HG03571 (cell line): ENCODE results near the gene HTR1D.
"Not testable (repeated sequence)": the region's sequence is repeated elsewhere in the genome, so short reads cannot be mapped to it uniquely, and the experiment has no call there.

ENCODE experiments used
- ATAC-seq: cut with Tn5 transposase; IDR thresholded peaks from one replicate; pipeline ENCODE4 v1.9.1; 2021; ENCODE audit not compliant: unreplicated experiment

Gene HTR1D

DNA sequence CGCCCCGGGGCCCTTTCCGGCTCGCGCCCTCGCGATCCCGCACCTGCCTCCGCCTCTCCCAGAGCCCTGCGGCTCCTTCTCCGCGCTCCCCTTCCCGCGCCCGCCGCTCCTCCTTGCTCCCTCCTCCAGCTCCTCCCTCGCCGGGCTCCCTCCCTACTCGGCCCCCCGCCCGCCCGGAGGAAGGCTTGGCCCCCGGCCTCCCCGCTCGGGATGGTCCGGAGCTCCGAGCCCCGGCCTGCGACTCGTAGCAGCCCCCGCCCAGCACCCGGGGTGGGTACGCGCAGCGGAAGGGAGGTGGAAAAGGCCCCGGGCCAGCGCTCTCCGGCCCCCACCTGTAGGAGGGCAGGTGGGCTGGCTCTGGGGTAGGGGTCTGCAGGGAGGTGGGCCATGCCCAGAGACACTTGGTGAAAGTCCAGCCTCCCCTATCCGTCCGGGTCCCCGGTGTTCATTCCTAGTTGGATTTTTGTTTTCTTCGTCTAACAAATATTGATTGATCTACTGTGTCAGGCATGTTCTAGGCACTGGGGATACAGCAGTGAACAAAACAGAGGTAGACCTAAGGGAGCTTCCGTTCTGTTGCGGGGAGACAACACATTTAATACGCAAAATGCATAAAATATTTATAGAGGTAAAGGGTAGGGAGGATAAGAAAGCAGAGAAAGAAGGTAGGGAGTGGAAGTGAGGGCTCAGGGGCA, at the start of gene HTR1D:
TSS of gene HTR1D (minus strand) at position 82 of the 695 bp plus-strand sequence. CDS start 23,283 bp downstream, outside the sequence.
- no peak for ATAC-seq

DNA sequence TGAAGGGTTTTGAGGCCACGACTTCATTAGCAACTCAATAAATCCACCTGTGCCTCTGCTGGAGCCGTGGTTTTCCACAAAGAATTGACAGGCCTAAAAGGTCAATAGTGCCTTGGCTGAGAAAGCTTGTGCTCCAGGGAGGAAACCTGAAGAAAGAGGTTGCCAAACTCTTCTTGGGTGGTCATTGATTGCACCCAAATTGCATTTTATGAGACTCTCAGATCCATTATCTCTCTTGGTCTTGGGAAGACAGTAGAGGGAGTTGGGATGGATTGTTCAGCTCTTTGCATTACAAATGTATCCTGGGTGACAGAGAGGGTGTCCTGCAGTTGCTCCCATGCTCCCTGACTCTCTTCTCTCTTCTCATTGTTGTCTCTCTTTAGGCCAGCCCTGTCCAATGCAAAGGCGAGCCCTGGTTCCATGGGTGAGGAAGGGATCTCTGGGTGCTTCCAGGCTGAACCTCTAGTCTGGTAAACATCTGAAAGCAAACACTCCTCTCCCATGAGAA, 46.1 kb upstream of the HTR1D start:
- no peak for ATAC-seq

DNA sequence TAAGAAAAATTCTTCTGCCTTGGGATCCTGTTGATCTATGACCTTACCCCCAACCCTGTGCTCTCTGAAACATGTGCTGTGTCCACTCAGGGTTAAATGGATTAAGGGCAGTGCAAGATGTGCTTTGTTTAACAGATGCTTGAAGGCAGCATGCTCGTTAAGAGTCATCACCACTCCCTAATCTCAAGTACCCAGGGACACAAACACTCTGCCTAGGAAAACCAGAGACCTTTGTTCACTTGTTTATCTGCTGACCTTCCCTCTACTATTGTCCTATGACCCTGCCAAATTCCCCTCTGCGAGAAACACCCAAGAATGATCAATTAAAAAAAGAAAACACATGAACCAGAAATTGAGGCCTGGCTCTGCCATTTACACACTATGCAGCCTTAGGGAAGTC, 40.8 kb upstream of the HTR1D start:
- not testable (repeated sequence) for ATAC-seq

- not testable (repeated sequence) for ATAC-seq
Observed at GRCh38 chr1:23257371-23257770, 40.1 kb upstream of the HTR1D start.

DNA sequence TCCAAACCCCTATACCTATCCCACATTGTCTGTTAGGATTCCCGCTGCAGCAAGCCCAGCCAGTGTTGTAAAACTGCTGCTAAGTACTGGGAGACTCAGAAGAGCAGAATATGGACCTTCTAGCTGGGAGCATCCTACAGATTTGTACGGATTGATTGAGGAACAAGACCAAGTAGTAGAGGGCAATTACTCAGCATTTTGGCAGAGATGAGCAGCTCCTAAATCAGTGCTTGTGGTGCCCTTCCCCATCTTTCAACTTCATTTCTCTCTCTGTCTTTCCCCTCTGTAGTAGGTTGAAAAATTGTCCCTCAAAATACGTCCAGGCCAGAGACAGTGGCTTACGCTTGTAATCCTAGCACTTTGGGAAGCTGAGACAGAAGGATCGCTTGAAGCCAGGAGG, 37.3 kb upstream of the HTR1D start:
- ATAC-seq = no peak

- no peak for ATAC-seq
Observed at GRCh38 chr1:23251812-23252211, 34.5 kb upstream of the HTR1D start.

GRCh38 chr1:23249787-23250454, 32.6 kb upstream of the HTR1D start:
- ATAC-seq = no peak

GRCh38 chr1:23247276-23247675, 30.0 kb upstream of the HTR1D start:
- ATAC-seq = no peak

DNA sequence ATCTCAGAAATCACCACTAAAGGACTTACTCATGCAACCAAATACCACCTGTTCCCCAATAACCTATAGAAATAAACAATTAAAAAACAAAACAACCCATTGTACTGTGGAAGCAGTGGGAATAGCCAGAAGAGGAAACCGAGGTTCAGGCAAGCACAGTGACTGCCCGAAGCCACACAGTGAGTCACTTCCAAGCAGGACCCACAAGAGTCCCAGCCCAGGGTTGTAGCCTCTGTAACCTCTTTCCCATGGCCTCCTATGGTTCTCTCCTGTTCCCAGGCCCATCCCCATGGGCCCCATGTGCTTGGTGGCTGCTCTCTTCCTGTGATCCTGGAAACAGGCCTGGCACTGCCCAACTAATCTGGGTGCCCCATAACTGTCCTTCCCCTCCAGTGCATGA, 29.0 kb upstream of the HTR1D start:
- no peak for ATAC-seq

DNA sequence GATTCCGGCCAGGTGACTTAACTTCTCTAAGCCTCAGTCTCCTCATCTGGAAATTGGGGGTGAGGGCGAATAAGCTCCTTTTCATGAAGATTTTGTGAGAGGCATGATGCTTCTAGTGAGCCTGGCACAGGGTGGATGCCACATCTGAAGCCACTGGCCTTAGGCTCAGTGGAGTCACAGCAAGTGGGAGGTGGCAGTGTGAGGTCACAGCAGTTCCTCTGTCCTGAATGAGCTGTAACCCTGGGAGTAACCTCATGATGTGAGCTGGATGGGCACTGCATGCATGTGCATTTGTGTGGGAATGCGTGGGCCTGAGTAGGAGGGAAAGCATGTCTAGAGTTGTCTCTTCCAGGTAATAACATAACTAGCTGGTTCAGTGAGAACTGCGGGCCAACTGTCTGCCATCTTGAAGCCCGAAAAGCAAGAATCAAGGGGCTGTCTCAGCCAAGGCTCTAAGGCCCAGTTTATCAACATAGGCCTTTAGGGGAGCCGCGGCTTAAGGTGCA, 27.0 kb upstream of the HTR1D start:
- no peak for ATAC-seq

DNA sequence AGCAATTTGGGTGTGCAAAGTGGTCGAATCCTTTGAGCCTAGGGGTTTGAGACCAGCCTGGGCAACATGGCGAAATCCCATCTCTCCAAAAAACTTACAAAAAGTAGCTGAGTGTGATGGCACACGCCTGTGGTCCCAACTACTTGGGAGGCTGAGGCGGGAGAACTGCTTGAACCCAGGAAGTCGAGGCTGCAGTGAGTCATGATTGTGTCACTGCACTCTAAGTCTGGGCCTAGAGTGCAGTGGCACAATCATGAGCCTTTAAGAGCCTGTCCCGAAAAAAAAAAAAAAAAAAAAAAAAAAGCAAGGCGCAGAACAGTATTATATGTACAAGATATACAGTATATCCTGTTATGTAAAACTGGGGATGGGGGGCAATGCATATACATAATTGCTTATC, 25.1 kb upstream of the HTR1D start:
- ATAC-seq = no peak

DNA sequence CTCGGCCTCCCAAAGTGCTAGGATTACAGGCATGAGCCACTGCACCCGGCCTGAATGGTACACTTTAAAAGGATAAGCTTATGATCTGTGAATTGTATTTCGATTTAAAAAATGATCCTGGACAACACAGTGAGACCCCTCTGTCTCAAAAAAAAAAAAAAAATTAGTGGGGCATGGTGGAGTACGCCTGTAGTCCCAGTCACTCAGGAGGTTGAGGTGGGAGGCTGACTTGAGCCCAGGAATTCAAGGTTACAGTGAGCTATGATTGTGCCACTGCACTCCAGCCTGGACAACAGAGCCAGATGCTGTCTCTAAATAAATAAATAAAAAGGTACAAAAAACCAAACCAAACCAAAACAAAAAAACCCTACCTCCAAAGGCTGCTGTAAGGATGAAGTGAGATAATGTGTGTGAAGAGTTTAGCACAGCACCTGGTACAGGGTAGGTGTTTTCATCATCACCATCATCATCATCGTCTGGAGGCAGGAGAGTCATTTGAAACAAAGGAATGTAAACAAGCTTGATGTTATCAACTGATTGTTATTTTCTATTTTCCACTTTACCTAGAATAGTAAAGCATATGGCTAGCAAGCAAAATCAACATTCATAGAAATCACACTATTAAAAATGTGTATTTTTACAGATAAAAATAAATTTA, 22.5 kb upstream of the HTR1D start:
- no peak for ATAC-seq

GRCh38 chr1:23238565-23238964, 21.3 kb upstream of the HTR1D start:
- no peak for ATAC-seq

GRCh38 chr1:23237508-23237907, 20.2 kb upstream of the HTR1D start:
- no peak for ATAC-seq

GRCh38 chr1:23227806-23228205, 10.5 kb upstream of the HTR1D start:
- no peak for ATAC-seq

- ATAC-seq = no peak
Observed at GRCh38 chr1:23224739-23225648, 7.7 kb upstream of the HTR1D start.

- ATAC-seq = not testable (repeated sequence)
Observed at GRCh38 chr1:23223963-23224362, 6.7 kb upstream of the HTR1D start.

DNA sequence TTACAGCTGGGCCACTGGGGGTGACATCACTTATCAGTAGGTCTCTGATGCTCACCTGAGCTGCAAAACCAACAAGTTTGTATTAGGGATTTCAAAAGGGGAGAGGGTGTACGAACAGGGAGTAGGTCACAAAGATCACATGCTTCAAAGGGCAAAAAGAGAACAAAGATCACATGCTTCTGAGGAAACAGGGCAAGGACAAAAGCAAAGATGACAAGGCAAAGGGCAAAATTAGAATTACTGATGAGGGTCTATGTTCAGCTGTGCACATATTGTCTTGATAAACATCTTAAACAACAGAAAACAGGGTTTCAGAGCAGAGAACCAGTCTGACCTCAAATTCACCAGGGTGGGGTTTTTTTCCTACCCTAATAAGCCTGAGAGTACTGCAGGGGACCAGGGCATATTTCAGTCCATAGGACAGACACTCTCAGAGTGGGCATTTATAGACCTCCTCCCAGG, 6.2 kb upstream of the HTR1D start:
- ATAC-seq = not testable (repeated sequence)

DNA sequence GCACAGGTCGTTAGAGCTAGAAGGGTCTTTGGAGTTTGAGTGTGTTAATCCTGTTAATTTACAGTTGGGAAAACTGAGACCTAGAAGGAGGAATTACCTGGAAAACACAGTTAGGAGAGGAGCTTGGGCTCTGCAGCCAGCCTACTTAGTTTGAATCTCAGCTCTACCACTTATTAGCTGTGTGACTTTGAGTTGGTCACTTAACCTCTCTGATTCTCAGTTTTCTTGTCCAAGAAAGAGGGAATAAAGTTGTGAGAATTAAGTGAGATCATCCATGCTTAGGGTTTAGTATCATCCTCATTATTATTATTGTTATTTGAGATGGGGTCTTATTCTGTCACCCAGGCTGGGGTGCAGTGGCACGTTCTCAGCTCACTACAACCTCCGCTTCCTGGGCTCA, 5.4 kb upstream of the HTR1D start:
- ATAC-seq = no peak

DNA sequence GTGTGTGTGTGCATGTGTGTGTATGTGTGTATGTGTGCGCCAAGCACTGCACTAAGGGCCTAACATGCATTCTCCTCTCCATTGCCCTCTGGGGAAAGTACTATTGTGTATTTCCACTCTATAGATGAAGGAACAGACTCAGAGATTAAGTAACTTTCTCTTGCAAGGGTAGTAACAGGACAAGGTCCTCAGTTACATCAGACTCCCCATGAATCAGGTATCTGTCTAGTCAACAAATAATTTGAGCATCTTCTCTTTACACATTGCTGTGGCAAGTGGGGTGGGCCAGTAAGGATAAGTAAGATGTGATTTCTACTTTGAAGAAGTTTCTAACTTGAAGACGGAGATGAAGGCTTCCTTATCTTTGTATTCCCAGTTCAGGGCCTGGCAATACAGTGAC, 5.0 kb upstream of the HTR1D start:
- no peak for ATAC-seq

DNA sequence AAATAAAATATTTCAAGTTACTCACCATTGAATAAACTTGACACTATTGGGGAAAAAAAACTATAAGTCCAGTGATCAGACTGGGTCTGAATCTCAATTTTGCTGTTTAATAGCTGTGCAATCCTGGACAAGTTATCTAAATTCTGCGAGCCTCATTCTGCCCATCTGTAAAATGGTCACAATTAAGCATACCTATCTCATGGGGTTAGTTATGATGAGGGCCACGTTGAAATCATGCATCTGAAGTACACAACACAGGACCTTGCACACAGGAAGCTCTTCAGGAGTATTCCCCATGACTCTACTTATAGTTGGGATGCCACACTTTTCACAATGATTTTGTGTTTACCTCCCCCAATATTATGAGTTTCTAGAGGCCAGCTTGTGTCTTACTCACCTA, 3.8 kb upstream of the HTR1D start:
- ATAC-seq = no peak
